Erythroblast (primary cell): ENCODE data around the gene RPS8.

Source experiments
- GATA1 ChIP-seq: IDR thresholded peaks from 2 replicates; pipeline ENCODE4 v1.6.1; 2011; ENCODE audit warnings: low read depth, mild to moderate bottlenecking, control low read depth, low read length, moderate library complexity
- POLR2A ChIP-seq: IDR thresholded peaks from 2 replicates; pipeline ENCODE4 v1.6.1; 2011; ENCODE audit warnings: mild to moderate bottlenecking, low read length

DNA sequence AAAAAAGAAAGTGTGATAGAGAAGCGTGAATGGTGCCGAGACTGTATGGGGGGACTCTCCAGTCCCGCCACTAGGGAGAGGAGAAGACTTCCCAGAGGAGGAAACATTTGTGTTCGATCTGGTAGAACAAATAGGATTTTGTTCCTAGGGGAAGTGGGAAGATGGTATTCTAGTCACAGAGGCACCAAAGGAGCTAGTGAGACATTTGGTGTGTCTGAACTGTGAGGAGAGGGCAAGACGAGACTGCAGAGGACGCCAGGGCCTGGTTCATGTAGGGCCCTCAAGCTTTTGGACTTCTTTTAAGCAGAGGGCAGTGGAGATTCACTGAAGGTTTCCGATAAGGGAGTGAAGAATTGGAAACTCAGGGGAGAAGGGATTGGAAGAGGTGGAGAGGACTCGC lies 35.9 kb downstream of the RPS8 start:
- TF ChIP-seq POLR2A (no peak), GATA1 (no peak)
